Smooth muscle cell of the brain vasculature (primary cell): ENCODE results near the gene P4HB.

ENCODE experiments used
- DNase-seq: peaks from one replicate; pipeline ENCODE4 v3.0.0-alpha.2; 2012; ENCODE audit warnings: low read depth, low spot score

Gene P4HB

GRCh38 chr17:81811705-81812570 is 48.4 kb downstream of the P4HB start:
- DNase-seq: no peak

- no peak for DNase-seq
These were observed 49.2 kb downstream of the P4HB start for GRCh38 chr17:81810892-81811704.

- DNase-seq: no peak
These were observed 49.9 kb downstream of the P4HB start for GRCh38 chr17:81810476-81810875.

GRCh38 chr17:81809556-81809998 is 50.8 kb downstream of the P4HB start:
- DNase-seq: no peak

DNA sequence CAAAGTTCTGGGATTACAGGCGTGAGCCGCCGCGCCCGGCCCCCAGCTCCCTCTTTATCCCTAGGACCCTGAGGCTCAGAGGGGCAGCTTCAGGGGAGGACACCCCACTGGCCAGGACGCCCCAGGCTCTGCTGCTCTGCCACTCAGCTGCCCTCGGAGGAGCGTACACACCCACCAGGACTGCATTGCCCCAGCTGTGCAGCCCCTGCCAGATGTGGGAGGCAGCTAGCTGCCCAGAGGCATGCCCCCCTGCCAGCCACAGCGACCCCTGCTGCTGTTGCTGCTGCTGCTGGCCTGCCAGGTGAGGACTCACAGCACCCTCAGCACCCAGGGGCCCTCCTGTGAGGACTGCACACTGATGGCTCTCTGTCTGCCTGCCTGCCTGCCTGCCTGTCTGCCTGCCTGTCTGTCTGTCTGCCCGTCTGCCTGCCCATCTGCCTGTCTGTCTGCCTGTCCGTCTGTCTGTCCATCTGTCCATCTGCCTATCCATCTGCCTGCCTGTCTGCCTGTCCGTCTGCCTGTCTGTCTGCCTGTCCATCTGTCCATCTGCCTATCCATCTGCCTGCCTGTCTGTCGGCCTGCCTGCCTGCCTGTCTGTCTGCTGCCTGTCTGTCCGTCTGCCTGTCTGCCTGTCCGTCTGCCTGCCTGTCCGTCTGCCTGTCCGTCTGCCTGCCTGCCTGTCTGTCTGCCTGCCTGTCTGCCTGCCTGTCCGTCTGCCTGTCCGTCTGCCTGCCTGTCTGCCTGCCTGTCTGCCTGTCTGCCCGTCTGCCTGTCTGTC is 51.4 kb downstream of the P4HB start:
- DNase-seq: no peak

- DNase-seq: no peak
These were observed 52.5 kb downstream of the P4HB start for GRCh38 chr17:81807839-81808238.

DNA sequence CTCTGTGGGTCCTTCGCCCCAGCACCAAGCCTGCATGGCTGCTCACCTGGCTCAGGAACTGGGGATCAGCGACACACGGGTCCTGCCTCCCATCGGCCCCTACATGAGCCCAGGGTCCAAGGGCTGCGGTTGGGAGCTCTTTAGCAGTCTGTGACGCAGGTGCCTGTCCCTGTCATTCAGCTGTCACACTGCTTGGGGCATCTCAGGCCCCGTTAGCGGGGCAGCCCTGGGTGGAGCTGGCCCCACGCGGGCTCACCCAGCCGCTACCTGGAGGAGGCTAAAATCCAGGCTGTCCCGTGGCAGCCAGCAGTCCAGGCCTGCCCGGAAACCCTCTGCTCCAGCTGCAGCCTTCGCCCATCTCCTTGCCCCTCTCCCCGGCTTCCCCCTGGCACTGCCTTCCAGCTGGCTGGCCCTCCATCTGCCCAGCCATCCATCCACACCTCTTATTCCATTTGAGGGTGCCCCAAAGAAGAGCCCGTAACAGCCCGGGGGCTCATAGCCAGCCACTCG is 53.1 kb downstream of the P4HB start:
- no peak for DNase-seq

DNA sequence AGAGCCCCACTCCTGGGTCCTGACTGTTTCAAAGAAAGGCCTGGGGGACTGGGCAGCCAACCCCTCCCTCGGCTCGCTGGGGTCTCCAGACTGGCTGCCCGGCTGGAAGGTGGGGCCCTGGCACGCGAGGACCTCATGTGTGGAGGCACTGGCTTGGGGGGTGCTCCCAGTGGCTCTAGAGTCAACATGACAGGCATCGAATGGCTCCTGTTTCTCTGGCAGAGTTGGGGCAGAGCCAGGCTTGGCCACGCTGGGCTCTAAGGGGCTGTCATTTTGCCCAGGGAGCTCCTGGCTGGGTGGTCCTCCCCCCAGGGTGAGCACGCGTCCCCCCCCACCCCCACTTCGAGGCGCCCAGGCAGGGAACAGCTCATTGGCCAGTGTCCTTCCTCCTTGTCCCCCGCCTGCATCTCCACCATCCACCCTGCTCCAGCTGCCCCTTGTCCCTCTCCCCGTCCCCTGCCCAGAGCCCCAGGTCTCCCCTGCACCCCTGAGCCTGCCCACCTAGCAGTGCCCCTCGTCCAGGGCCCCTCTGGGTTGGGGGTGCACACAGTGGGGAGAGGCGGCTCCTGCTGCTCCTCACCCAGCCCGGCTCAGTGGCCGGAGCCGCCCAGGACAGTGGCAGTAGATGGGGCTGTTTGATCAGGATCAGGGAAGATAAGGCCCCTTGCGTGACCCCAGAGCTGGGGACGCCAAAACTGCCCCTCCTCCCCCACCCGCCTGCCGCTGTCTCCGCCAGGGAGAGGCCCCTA is 53.7 kb downstream of the P4HB start:
- DNase-seq: no peak

GRCh38 chr17:81805707-81806460 is 54.5 kb downstream of the P4HB start:
- DNase-seq: no peak

DNA sequence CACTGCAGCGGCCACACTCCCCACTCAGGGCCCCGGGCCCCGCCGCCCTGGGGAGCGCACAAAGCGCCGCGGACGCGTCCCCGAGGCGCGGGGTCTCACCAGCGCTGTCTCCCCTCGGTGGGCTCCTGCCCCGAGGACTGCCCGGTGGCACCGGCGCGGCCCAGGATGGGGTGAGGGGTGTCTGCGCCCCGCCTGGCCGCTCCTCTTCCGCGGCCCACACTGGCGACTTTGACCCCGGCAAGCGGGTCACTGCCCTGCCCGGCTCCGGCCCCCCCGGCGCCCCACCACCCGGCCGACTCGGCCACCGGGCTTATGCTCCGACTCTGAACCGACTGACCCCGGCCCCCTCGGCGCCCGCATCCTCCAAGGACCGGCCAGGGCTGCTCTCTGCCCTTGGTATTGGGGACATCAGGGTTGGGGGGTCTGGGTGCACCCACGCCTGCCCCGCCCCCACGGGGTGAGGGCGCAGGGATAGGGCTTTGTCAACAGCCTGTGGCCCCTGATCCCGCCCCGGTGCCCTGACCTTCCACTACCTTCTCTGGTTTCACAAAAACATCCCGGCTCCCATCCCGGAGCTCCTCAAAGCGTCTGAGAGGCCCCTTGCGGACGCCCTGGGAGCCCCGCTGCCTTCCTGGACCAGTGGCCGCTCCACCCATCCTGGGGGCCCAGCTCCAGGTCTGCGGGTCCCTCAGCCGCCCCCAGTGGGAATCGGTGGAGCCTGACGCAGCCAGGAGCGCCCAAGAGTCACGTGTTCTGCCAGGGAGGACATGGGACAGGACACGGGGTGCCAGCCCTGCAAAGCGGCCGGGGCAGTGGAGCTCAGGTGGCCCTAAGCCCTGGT is 55.6 kb downstream of the P4HB start:
- no peak for DNase-seq

GRCh38 chr17:81803728-81804558 is 56.4 kb downstream of the P4HB start, which contains the start of gene GCGR:
GCGR (plus strand) TSS chr17:81804150; CDS start chr17:81809019, 4,869 bp downstream.
- no peak for DNase-seq

DNA sequence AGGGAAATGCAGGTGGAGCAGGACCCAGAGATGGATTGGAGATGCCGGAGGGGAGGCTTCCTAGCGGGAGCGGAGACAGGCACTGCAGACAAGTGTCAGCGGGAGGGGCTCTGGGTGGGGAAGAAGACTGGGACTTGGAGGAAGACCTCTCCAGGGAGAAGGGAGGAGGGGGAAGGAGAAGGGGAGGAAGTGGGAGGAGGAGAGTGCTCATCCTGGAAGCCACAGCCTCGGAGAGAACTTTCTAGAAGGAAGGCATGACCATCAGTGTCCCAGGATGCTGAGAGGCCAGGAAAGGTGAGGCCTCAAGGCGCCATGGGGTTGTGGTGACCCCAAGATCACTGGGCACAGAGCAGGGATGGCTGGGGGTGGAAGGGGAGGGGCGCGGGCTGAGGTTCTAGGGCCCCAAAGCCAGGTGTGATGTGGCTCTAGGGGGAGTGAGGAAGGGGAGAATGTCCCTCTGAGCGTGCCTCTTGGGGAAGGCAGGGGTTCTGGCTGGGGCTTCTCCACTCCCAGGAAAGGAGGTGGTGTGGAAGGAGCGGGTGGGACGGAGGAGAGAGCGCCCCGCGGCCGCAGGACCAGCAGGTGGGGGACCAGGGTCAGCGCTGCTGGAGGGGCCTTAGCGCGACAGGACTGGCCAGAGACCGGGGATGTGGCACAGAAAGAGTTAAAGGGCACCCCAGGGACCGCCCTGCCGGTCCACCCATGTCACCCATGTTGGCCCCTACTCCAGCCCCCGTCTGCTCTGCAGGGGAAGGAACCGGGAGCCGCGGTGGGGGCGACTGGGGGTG is 57.3 kb downstream of the P4HB start:
- DNase-seq: no peak

- no peak for DNase-seq
These were observed 58.1 kb downstream of the P4HB start for GRCh38 chr17:81802048-81802758.

GRCh38 chr17:81801327-81801726 is 59.0 kb downstream of the P4HB start:
- DNase-seq: no peak

DNA sequence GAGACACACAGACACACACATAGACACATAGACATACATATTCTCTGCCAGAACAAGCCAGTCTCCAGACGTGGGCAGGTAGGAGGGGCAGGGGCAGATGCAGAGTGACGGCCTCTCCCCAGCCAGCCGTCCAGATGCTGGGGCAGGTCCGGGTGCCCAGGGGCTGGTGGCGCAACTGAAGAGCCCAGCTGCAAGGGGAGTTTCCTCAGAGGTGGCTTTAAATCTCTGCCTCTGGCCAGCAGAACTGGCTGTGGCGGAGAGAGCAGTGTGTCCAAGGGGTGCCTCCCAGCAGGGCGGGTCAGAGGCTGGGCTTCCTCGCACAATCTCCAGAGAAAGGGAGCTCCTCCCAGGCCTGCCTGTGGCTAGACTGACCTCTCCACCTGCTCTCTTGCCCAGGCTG is 65.8 kb downstream of the P4HB start:
- DNase-seq: no peak

GRCh38 chr17:81794074-81794476 is 66.3 kb downstream of the P4HB start:
- no peak for DNase-seq
